H1 (cell line): ENCODE measurements around the gene IKZF3. TPM values are rescaled to one million over a fixed set of nuclear protein-coding genes. Genes with fewer than 3 reads are reported as not detected.

ENCODE experiments used
- CBX5 ChIP-seq: fragments of 300-800, 300-1000 bp; sonication (generic); IDR thresholded peaks from 2 replicates; pipeline ENCODE4 v1.7.1; 2016; ENCODE audit warnings: antibody characterized with exemption, low read length, low read depth
- CHD7 ChIP-seq: fragments of 300-600 bp; sonication (generic); IDR thresholded peaks from 2 replicates; pipeline ENCODE4 v1.7.1; 2012; ENCODE audit warnings: low read length, moderate library complexity, mild to moderate bottlenecking, inconsistent platforms; ENCODE audit not compliant: insufficient replicate concordance
- CTCF ChIP-seq, 3 experiments: IDR thresholded peaks; 1 replicate in 2 of 3; 2 replicates in 1 of 3; pipeline versions ENCODE4 v1.5.1 to v1.6.1; 2011; ENCODE audit warnings: low read length in 3 of 3, mild to moderate bottlenecking in 3 of 3, inconsistent platforms in 2 of 3, low read depth in 1 of 3, moderate library complexity in 1 of 3; ENCODE audit not compliant: insufficient read depth in 1 of 3; ENCODE audit errors: control extremely low read depth in 1 of 3
- POLR2AphosphoS5 ChIP-seq: IDR thresholded peaks from 2 replicates; pipeline ENCODE4 v1.6.1; 2011; ENCODE audit warnings: low read depth, low read length
- SUZ12 ChIP-seq: fragments of 200-600 bp; sonication (generic); IDR thresholded peaks from 2 replicates; pipeline ENCODE4 v1.6.1; 2012; ENCODE audit warnings: mild to moderate bottlenecking, inconsistent platforms, low read length, moderate library complexity, mixed read lengths
- polyA plus RNA-seq, 7 experiments: library from polyadenylated mRNA; depleted of rRNA in 3 of 7; stranded (reverse) in 5 of 7; unstranded in 2 of 7; fragments of >200 nt in 5 of 7; fragments of 200-250 nt in 2 of 7; gene quantifications; 1 replicate in 5 of 7; 2 replicates in 1 of 7; 4 replicates in 1 of 7; pipeline versions ENCODE4 v1.2.1 to v1.2.3, GENCODE V29; 2011 to 2013; ENCODE audit warnings: missing spikeins in 2 of 7, mixed read lengths in 2 of 7
- total RNA-seq: library from RNA; stranded (reverse); fragmentation: NEBNext Ultra II Directional; extraction: Animal tissue kit (Norgen Biotek cat#: 25700); gene quantifications from 2 replicates; pipeline ENCODE4 v1.2.1, GENCODE V29; 2021
- TF ChIP-seq, protein P1 (sequence below): IDR thresholded peaks from 2 replicates; pipeline ENCODE4 v1.6.1; 2011; ENCODE audit warnings: low read length, improper control_type of control experiment

The IKZF3 gene
- total and polyA plus RNA-seq, 2 of the 8 experiments (the other 6 are each of a cell fraction or from before 2014, with no cell fraction given): 0.23 to 0.56 TPM

GRCh38 chr17:39835038-39835786 is 28.9 kb downstream of the IKZF3 start (continued):
- no peak for TF ChIP-seq CHD7
- no peak for TF ChIP-seq POLR2AphosphoS5
- TF ChIP-seq, protein P1, sequence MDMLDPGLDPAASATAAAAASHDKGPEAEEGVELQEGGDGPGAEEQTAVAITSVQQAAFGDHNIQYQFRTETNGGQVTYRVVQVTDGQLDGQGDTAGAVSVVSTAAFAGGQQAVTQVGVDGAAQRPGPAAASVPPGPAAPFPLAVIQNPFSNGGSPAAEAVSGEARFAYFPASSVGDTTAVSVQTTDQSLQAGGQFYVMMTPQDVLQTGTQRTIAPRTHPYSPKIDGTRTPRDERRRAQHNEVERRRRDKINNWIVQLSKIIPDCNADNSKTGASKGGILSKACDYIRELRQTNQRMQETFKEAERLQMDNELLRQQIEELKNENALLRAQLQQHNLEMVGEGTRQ: no peak
- no peak for TF ChIP-seq CBX5
- peak; percentile 63 to 75 (median 71) for TF ChIP-seq CTCF (IDR thresholded peaks at IDR 0.05; ENCODE audit: control extremely low read depth in 1 of 3, insufficient read depth in 1 of 3, low read depth in 1 of 3, low read length in 3 of 3)
- no peak for TF ChIP-seq SUZ12
